Body of pancreas (tissue), 4 donors: Measurements from ENCODE around the gene SERPINA4.

Experiments used
- CTCF ChIP-seq, 7 experiments: fragments of 450-650 bp in 4 of 7; fragments of 200-600 bp in 3 of 7; sonication (generic) in 3 of 7; IDR thresholded peaks; one replicate each; pipeline ENCODE4 v1.5.1; 2016 to 2019; ENCODE audit warnings: antibody characterized with exemption in 7 of 7
- POLR2A ChIP-seq, 3 donors: fragments of 450-650 bp; IDR thresholded peaks; one replicate each; pipeline ENCODE4 v1.6.1; 2016; ENCODE audit warnings: antibody characterized with exemption in 3 of 3, mild to moderate bottlenecking in 2 of 3

DNA sequence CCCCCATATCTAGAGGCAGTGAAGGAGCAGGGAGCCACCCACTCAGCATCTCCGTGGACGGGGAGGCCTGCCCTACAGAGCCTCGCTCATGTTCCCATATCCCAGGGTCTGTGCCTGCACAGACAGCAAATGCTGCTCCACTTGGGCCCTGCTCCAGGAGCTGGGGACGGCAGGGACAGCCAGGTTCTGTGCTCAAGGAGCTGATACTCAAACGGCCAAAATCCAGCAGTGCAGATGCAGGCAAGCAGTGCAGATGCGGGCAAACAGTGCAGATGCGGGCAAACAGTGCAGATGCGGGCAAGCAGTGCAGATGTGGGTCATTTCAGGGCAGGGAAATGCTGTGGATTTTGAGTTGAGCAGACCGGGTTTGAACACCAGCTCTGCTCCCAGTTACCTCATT is 45.8 kb upstream of the SERPINA4 start:
- no peak for TF ChIP-seq CTCF (IDR thresholded peaks at IDR 0.05)
- TF ChIP-seq POLR2A (IDR thresholded peaks at IDR 0.05) = no peak
